ENCODE measurements around the gene CIZ1. TPM values are rescaled to one million over a fixed set of nuclear protein-coding genes. Genes with fewer than 3 reads are reported as not detected.

The CIZ1 gene
- polyA plus RNA-seq, 1 experiment: 26.9 TPM

GRCh38 chr9:128120061-128120740 lies 71.2 kb downstream of the CIZ1 start:
- no peaks in the 10 kb centered on the region for H3K27me3 ChIP-seq (ENCODE audit: control insufficient read depth, insufficient read depth, low read length)
- H3K9me3 ChIP-seq (ENCODE audit: control insufficient read depth, insufficient read depth, low read length): no peaks in the 10 kb centered on the region
- ChIA-PET CTCF (interaction anchor here (0.8 to 1.5 kb wide), 2 partner anchors 177 to 190 kb away, joined by 3 to 15 read pairs; partner anchors contain the start of gene PIP5KL1), POLR2A (interaction anchor here (0.7 to 1.1 kb wide), 2 partner anchors 8 to 13 kb away, joined by 3 to 6 read pairs; no protein-coding TSS in a partner anchor)
- H3K27ac ChIP-seq (ENCODE audit: low read depth, low read length): no peak overlapping the region
- DNase-seq (ENCODE audit: low read depth, low spot score): no peak
- H3K4me3 ChIP-seq (ENCODE audit: low read depth, low read length): no peak overlapping the region
- no peak for TF ChIP-seq CTCF (IDR thresholded peaks at IDR 0.05; ENCODE audit: low read depth, low read length)

- H3K9me3 ChIP-seq (ENCODE audit: control insufficient read depth, insufficient read depth, low read length): no peaks in the 10 kb centered on the region; the same call in 1 of the 2 replicates
- CTCF ChIA-PET: interaction anchor here (0.8 to 1.5 kb wide), 2 partner anchors 176 to 189 kb away, joined by 3 to 15 read pairs; partner anchors contain the start of gene PIP5KL1
- no peak for DNase-seq (ENCODE audit: low read depth, low spot score)
- H3K4me3 ChIP-seq (ENCODE audit: low read depth, low read length): no peak overlapping the region
- POLR2A ChIA-PET: interaction anchor here (0.7 to 1.1 kb wide), 2 partner anchors 9 to 12 kb away, joined by 3 to 6 read pairs; no protein-coding TSS in a partner anchor
- H3K27ac ChIP-seq (ENCODE audit: low read depth, low read length): no peak overlapping the region
- H3K27me3 ChIP-seq (ENCODE audit: control insufficient read depth, insufficient read depth, low read length): no peaks in the 10 kb centered on the region
- TF ChIP-seq CTCF (IDR thresholded peaks at IDR 0.05; ENCODE audit: low read depth, low read length): no peak
These were observed 72.3 kb downstream of the CIZ1 start for GRCh38 chr9:128118971-128119665.

GRCh38 chr9:128118472-128118857 lies 72.9 kb downstream of the CIZ1 start:
- ChIA-PET POLR2A (interaction anchor here (1.1 to 1.2 kb wide), 2 partner anchors 10 to 141 kb away, joined by 3 read pairs; no protein-coding TSS in a partner anchor), CTCF (interaction anchor here (0.8 to 3.9 kb wide), 24 partner anchors 9 to 195 kb away, joined by 3 to 102 read pairs (median 7); partner anchors contain the start of genes PIP5KL1 and PTGES2)
- no peak overlapping the region for H3K4me3 ChIP-seq (ENCODE audit: low read depth, low read length)
- no peak for TF ChIP-seq CTCF (IDR thresholded peaks at IDR 0.05; ENCODE audit: low read depth, low read length)
- no peaks in the 10 kb centered on the region for H3K27me3 ChIP-seq (ENCODE audit: control insufficient read depth, insufficient read depth, low read length)
- H3K9me3 ChIP-seq (ENCODE audit: control insufficient read depth, insufficient read depth, low read length): peaks cover 3% of the 10 kb centered on the region; the same call in 1 of the 2 replicates
- no peak overlapping the region for H3K27ac ChIP-seq (ENCODE audit: low read depth, low read length)
- DNase-seq (ENCODE audit: low read depth, low spot score): no peak

GRCh38 chr9:128117613-128118471 lies 73.5 kb downstream of the CIZ1 start:
- CTCF ChIA-PET: interaction anchor here (0.5 to 3.9 kb wide), 52 partner anchors 9 to 434 kb away, joined by 3 to 102 read pairs (median 5); partner anchors contain the start of genes BBLN, EEIG1, NAIF1 and PIP5KL1
- no peak overlapping the region for H3K4me3 ChIP-seq (ENCODE audit: low read depth, low read length)
- no peaks in the 10 kb centered on the region for H3K27me3 ChIP-seq (ENCODE audit: control insufficient read depth, insufficient read depth, low read length)
- TF ChIP-seq CTCF (IDR thresholded peaks at IDR 0.05; ENCODE audit: low read depth, low read length): peak; percentile 100
- peak; percentile 73 for DNase-seq (ENCODE audit: low read depth, low spot score)
- H3K9me3 ChIP-seq (ENCODE audit: control insufficient read depth, insufficient read depth, low read length): peaks cover 4% of the 10 kb centered on the region; the same call in 1 of the 2 replicates
- POLR2A ChIA-PET: interaction anchor here (1.1 to 1.2 kb wide), 2 partner anchors 10 to 140 kb away, joined by 3 read pairs; no protein-coding TSS in a partner anchor
- no peak overlapping the region for H3K27ac ChIP-seq (ENCODE audit: low read depth, low read length)
